ENCODE measurements around the gene STK4.

STK4 gene

DNA sequence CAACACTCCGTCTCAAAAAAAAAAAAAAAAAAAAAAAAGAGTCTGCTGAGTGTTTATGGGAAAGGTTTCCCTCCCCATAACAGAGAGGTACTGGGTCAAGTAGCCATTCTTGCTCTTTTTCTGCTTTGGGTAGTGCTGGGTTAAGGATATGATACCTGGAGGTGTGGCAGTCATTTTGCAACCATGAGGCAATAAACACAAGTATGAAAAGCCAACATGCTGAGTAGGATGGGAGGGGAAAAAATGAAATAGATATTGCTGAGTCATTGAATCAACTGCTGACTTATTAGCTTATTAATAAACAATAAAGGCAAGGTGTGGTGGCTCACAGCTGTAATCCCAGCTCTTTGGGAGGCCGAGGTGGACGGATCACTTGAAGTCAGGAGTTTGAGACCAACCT, 3.8 kb upstream of the STK4 start:
- Histone ChIP-seq H3K27ac (no peak overlapping the region), H3K4me3 (ENCODE audit: low read depth in 1 of 2, low read length in 1 of 2) (no peak overlapping the region), H3K27me3 (no peaks in the 10 kb centered on the region), H3K9me3 (no peaks in the 10 kb centered on the region), H3K4me1 (ENCODE audit: control insufficient read depth in 1 of 2, insufficient read depth in 1 of 2, low read depth in 1 of 2, low read length in 1 of 2) (peaks cover 36 to 38% of the 10 kb centered on the region in 2 experiments), H3K36me3 (no peaks in the 10 kb centered on the region)
- TF ChIP-seq, protein P1, sequence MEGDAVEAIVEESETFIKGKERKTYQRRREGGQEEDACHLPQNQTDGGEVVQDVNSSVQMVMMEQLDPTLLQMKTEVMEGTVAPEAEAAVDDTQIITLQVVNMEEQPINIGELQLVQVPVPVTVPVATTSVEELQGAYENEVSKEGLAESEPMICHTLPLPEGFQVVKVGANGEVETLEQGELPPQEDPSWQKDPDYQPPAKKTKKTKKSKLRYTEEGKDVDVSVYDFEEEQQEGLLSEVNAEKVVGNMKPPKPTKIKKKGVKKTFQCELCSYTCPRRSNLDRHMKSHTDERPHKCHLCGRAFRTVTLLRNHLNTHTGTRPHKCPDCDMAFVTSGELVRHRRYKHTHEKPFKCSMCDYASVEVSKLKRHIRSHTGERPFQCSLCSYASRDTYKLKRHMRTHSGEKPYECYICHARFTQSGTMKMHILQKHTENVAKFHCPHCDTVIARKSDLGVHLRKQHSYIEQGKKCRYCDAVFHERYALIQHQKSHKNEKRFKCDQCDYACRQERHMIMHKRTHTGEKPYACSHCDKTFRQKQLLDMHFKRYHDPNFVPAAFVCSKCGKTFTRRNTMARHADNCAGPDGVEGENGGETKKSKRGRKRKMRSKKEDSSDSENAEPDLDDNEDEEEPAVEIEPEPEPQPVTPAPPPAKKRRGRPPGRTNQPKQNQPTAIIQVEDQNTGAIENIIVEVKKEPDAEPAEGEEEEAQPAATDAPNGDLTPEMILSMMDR (IDR thresholded peaks at IDR 0.05) = no peak

DNA sequence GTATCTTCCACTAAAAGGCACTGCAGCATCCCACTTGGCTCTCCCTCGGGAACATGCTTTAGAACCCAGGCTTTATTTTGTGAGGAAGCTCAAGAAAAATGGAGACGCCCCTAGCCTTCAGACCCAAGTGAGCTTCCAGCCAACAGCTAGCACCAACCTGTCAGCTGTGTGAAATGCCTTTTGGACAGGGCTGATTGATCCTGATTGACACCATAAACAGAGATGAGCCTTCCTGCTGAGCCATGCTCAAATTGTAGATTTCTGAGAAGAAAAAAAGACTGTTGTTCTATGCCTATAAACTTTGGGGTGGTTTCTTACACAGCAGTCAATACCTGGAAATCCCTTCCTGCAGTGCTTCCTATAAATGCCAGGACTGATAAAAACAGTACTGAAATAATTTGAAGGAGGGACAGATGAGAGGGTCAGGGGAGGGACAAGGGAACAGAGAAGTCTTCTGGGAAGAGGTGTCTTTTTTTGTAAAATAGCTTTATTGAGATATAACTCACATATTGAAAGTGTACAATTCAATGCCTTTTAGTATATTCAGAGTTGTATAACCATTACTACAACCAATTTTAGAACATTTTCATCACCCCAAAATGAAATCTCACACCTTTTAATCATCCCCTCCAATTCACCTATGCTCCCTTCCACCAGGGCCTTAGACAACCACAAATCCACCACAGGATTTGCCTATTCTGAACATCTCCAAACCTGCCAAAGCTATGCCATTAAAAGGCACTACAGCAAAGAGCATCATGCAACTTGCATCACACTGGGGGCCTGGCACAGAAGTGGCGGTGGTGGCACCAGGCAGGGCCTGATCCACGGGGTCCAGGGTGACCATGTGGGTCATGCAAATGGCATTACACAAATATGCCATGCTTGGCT, 2.7 kb upstream of the STK4 start:
- TF ChIP-seq, protein P1 (IDR thresholded peaks at IDR 0.05) = no peak
- H3K27ac ChIP-seq = no peak overlapping the region
- peaks cover 46 to 49% of the 10 kb centered on the region in 2 experiments for H3K4me1 ChIP-seq (ENCODE audit: control insufficient read depth in 1 of 2, insufficient read depth in 1 of 2, low read depth in 1 of 2, low read length in 1 of 2)
- H3K36me3 ChIP-seq = no peaks in the 10 kb centered on the region
- H3K27me3 ChIP-seq = no peaks in the 10 kb centered on the region
- no peaks in the 10 kb centered on the region for H3K9me3 ChIP-seq
- no peak overlapping the region for H3K4me3 ChIP-seq (ENCODE audit: low read depth in 1 of 2, low read length in 1 of 2)

DNA sequence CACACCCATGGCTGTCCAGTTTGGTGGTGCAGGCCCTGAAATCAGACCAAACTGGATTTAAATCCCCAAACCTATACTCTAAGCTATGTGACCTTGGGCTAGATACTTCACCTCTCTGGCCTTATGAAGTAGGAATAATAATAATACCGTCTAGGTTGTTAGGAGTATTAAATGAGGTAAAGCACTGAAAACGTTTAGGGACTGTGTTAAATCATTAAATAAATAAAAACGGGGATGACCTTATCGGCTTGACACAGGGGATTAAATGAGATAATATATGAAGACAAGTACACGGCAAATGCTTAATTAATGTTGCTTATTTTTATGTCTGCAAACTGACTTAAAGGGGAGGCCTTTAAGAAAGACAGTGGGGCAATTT, 672 bp upstream of the STK4 start:
- TF ChIP-seq, protein P1 (IDR thresholded peaks at IDR 0.05) = no peak
- peaks cover 49 to 54% of the 10 kb centered on the region in 2 experiments for H3K4me1 ChIP-seq (ENCODE audit: control insufficient read depth in 1 of 2, insufficient read depth in 1 of 2, low read depth in 1 of 2, low read length in 1 of 2)
- H3K9me3 ChIP-seq = no peaks in the 10 kb centered on the region
- H3K27ac ChIP-seq = peak overlapping the region; percentile 97
- no peaks in the 10 kb centered on the region for H3K27me3 ChIP-seq
- no peaks in the 10 kb centered on the region for H3K36me3 ChIP-seq
- peak overlapping the region; percentile 82 to 87 for H3K4me3 ChIP-seq (ENCODE audit: low read depth in 1 of 2, low read length in 1 of 2)

DNA sequence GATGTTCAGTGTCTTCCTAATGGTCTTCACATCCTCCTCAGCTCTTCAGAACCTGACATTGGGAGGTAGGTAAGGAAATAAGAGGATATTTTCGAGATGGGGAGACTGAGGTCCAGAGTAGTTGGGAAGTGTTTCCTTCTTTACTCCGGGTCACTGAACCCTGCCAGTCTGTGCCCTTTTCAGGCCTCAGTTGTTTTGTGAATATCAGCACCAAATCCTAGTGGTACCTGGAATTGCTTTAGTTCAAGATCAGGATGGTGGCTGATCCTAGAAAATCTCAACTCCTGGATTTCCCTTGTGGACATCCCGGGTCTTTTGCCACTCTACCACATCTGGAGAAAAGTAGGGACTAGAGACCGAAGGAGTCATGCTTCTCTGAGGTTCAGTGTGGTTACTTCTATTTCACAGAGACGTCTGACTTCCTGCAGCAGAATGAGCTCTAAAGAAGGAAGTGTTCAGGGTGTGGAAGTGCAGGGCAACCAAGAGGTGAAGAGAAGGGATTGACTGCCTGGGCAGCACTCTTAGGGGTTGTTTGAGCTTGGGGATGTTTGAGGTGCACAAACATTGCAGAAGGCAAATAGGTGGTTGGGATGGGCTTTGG, 995 bp downstream of the STK4 start:
- no peaks in the 10 kb centered on the region for H3K9me3 ChIP-seq
- peaks cover 5% of the 10 kb centered on the region for H3K36me3 ChIP-seq
- TF ChIP-seq, protein P1 (IDR thresholded peaks at IDR 0.05) = peak; percentile 77
- peaks cover 62 to 67% of the 10 kb centered on the region in 2 experiments for H3K4me1 ChIP-seq (ENCODE audit: control insufficient read depth in 1 of 2, insufficient read depth in 1 of 2, low read depth in 1 of 2, low read length in 1 of 2)
- H3K4me3 ChIP-seq (ENCODE audit: low read depth in 1 of 2, low read length in 1 of 2) = peak overlapping the region; percentile 82 to 87
- H3K27ac ChIP-seq = peak overlapping the region; percentile 97
- no peaks in the 10 kb centered on the region for H3K27me3 ChIP-seq

DNA sequence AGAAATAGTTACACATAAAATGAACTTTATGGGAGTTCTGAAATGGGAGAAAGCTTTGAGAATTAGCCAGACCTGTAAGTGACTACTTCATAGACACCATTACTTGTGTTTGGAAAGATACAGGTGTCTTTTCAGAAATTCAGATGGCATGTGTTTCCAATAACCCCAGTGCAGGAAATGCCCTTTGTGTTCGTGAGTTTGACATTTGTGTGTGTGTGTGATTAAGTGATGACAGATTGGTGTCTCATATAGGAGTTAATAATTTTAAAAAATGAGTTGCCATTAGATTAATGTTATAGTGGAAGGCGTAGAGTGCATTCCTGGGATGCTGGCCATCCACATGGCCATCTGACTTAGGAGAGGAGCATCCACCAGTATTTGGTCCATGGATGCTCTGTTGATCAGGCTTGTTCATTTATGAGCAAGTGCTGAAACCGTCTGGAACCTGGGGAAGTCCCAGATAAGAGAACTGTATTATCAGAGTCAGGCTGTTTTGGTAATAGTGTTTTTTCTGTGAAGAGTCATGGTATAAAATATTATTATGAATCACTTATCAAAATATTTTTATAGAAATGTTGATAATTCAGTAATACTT, 3.1 kb downstream of the STK4 start:
- Histone ChIP-seq H3K4me1 (ENCODE audit: control insufficient read depth in 1 of 2, insufficient read depth in 1 of 2, low read depth in 1 of 2, low read length in 1 of 2) (peaks cover 62 to 67% of the 10 kb centered on the region in 2 experiments), H3K27ac (peak overlapping the region; percentile 97), H3K36me3 (peaks cover 26% of the 10 kb centered on the region), H3K9me3 (no peaks in the 10 kb centered on the region), H3K27me3 (no peaks in the 10 kb centered on the region), H3K4me3 (ENCODE audit: low read depth in 1 of 2, low read length in 1 of 2) (peak overlapping the region; percentile 32 to 82)
- TF ChIP-seq, protein P1 (IDR thresholded peaks at IDR 0.05) = no peak

Measured in neutrophil (primary cell).